Left lung (tissue), 14 donors: ENCODE measurements around the gene COX7B2. TPM values are rescaled to one million over a fixed set of nuclear protein-coding genes. Genes with fewer than 3 reads are reported as not detected.

Source experiments
- ATAC-seq: fragments of 200-7000 bp; cut with Tn5 transposase; one replicate; pipeline ENCODE4 v1.9.1; 2020; ENCODE audit warnings: moderate library complexity
- DNase-seq, 4 donors: peaks; one replicate each; pipeline ENCODE4 v3.0.0-alpha.2; 2013 to 2020
- H3K27ac ChIP-seq, 2 donors: fragments of 200-600 bp; sonication (generic) in 1 of 2; one replicate each; pipeline versions ENCODE4 v1.5.0 to v1.8.0; 2020 to 2021
- H3K27me3 ChIP-seq, 2 donors: fragments of 200-600 bp; sonication (generic) in 1 of 2; one replicate each; pipeline versions ENCODE4 v1.5.0 to v1.8.0; 2020 to 2021
- H3K36me3 ChIP-seq, 2 donors: fragments of 200-600 bp; sonication (generic) in 1 of 2; one replicate each; pipeline versions ENCODE4 v1.5.0 to v1.8.0; 2020 to 2021
- H3K4me1 ChIP-seq, 2 donors: fragments of 200-600 bp; one replicate each; pipeline ENCODE4 v1.8.0; 2021
- H3K4me3 ChIP-seq, 2 donors: fragments of 200-600 bp; sonication (generic) in 1 of 2; one replicate each; pipeline versions ENCODE4 v1.5.0 to v1.8.0; 2020 to 2021; ENCODE audit warnings: mild to moderate bottlenecking in 1 of 2
- H3K9me3 ChIP-seq, 2 donors: fragments of 200-600 bp; sonication (generic) in 1 of 2; one replicate each; pipeline versions ENCODE4 v1.5.0 to v1.8.0; 2020 to 2021
- CTCF ChIP-seq, 2 donors: fragments of 200-600 bp; sonication (generic) in 1 of 2; IDR thresholded peaks; one replicate each; pipeline versions ENCODE4 v1.5.0 to v1.8.0; 2021; ENCODE audit warnings: antibody characterized with exemption in 2 of 2
- intact Hi-C, 2 donors: fragments of 100-400 bp; cut with DNase I; formaldehyde crosslinking; loops; one replicate each; pipeline versions ENCODE4 v1.11.2 to v1.14.2; 2022
- long read RNA-seq, 12 donors: library from polyadenylated mRNA in 2 of 12; unstranded in 2 of 12; transcript quantifications; one replicate each; pipeline ENCODE4 v2.0.0 and lab custom pipeline, GENCODE V29; 2019 to 2026
- polyA plus RNA-seq, 6 donors: library from polyadenylated mRNA; unstranded; fragments of 120-200 nt; gene quantifications; one replicate each; pipeline ENCODE4 v1.2.1, GENCODE V29; 2013; ENCODE audit not compliant: insufficient read length in 6 of 6
- total RNA-seq, 2 donors: library from RNA; stranded (reverse); fragmentation: NEBNext Ultra II Directional; extraction: Animal tissue kit (Norgen Biotek cat#: 25700); gene quantifications; one replicate each; pipeline ENCODE4 v1.2.1, GENCODE V29; 2021
- donor health status: DM: no; HTN: yes; CAD: no.
- donor health status: DM: no; HTN: no; CAD: no.

COX7B2 gene, protein sequence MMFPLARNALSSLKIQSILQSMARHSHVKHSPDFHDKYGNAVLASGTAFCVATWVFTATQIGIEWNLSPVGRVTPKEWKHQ
- total RNA-seq (not detected), polyA plus RNA-seq (not detected)
- long read RNA-seq, donor 1, result 0 reads
- long read RNA-seq, donor 2, result 0 reads
- long read RNA-seq, donor 3, result 0 reads
- long read RNA-seq, donor 4, result 0 reads
- long read RNA-seq, donor 5, result 0 reads
- long read RNA-seq, donor 6, result 0 reads
- long read RNA-seq, donor 7, result 0 reads
- long read RNA-seq, donor 8, result 0 reads
- long read RNA-seq, donor 9, result 0 reads
- long read RNA-seq, donor 10, result 0 reads
- long read RNA-seq, donor 11, result 0 reads
- long read RNA-seq, donor 12, result 0 reads

GRCh38 chr4:46909078-46909477 is at the start of gene COX7B2:
Gene COX7B2, minus strand, starts transcription at chr4:46909245. Its CDS starts 174,053 bp downstream, at chr4:46735192.
- Histone ChIP-seq H3K36me3 (no peaks in the 10 kb centered on the region), H3K27me3 (no peaks in the 10 kb centered on the region), H3K27ac (no peak within 1 kb of the TSS), H3K4me1 (no peaks in the 10 kb centered on the region), H3K9me3 (peaks cover 0 to 2% of the 10 kb centered on the region in 2 donors), H3K4me3 (no peak within 1 kb of the TSS)
- no peak for ATAC-seq
- DNase-seq, result no peak
- TF ChIP-seq CTCF (IDR thresholded peaks at IDR 0.05), result no peak
- intact Hi-C loops, result no loop called here

GRCh38 chr4:46956451-46956850 is 47.4 kb upstream of the COX7B2 start:
- DNase-seq (no peak), ATAC-seq (no peak)
- H3K27ac ChIP-seq, result no peak overlapping the region
- intact Hi-C loops, result no loop called here
- H3K36me3 ChIP-seq, result no peaks in the 10 kb centered on the region
- H3K4me1 ChIP-seq, result no peaks in the 10 kb centered on the region
- H3K4me3 ChIP-seq, result no peak overlapping the region
- no peaks in the 10 kb centered on the region for H3K9me3 ChIP-seq
- no peak for TF ChIP-seq CTCF (IDR thresholded peaks at IDR 0.05)
- H3K27me3 ChIP-seq, result peaks cover 3 to 28% of the 10 kb centered on the region in 2 donors

GRCh38 chr4:46955601-46956000 is 46.6 kb upstream of the COX7B2 start:
- peak; percentile 77 for ATAC-seq
- intact Hi-C loops, result no loop called here

DNA sequence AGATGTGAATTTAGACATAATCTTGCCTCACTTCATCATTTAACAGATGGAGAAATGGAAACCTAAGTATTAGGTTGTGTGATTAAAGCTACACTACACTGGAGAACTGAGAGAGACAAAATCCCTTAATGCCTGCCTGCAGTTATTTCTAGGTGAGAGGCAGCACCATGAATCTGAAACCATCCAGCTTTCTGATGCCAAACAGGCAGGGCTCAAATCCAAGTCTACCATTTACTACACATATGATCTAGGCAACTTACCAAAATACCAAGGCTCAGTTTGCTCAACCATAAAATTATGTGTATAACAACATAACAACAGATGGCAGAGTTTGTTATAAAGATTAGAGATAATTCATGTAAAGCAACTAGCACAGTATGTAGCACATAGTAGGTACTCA is 45.6 kb upstream of the COX7B2 start:
- DNase-seq, result no peak
- Histone ChIP-seq H3K36me3 (no peaks in the 10 kb centered on the region), H3K9me3 (no peaks in the 10 kb centered on the region), H3K27me3 (peaks cover 3 to 37% of the 10 kb centered on the region in 2 donors), H3K4me1 (no peaks in the 10 kb centered on the region), H3K27ac (no peak overlapping the region), H3K4me3 (no peak overlapping the region)
- no peak for ATAC-seq
- no peak for TF ChIP-seq CTCF (IDR thresholded peaks at IDR 0.05)
- intact Hi-C loops, result no loop called here

More at GRCh38 chr4:46955601-46956000, 46.6 kb upstream of the COX7B2 start:
- H3K27ac ChIP-seq, result no peak overlapping the region
- H3K9me3 ChIP-seq, result no peaks in the 10 kb centered on the region
- H3K4me1 ChIP-seq, result no peaks in the 10 kb centered on the region
- DNase-seq, result peak in 1 of 4 donors; percentile 6
- peaks cover 3 to 33% of the 10 kb centered on the region in 2 donors for H3K27me3 ChIP-seq
- H3K4me3 ChIP-seq, result no peak overlapping the region
- no peak for TF ChIP-seq CTCF (IDR thresholded peaks at IDR 0.05)
- no peaks in the 10 kb centered on the region for H3K36me3 ChIP-seq

DNA sequence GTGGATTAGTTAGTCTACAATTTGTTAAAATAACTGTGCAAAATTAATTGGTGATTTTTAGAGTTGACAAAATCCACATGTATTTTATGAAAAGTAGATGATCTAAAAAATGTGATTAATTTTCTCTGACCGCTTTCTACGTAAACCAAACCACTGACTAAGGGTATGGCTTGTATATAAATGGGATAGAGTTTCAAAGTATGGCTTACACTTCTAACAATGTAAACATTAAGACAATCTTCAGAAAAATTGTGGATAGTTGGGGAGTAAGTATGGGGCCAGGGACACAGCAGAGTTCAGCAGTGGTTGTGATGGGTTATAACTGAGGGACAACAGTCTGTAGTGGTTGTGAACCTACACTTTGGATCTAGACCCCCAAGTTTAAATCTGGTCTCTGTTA is 44.5 kb upstream of the COX7B2 start:
- intact Hi-C loops, result no loop called here
- no peaks in the 10 kb centered on the region for H3K4me1 ChIP-seq
- no peak for TF ChIP-seq CTCF (IDR thresholded peaks at IDR 0.05)
- no peaks in the 10 kb centered on the region for H3K36me3 ChIP-seq
- ATAC-seq, result no peak
- peaks cover 3 to 28% of the 10 kb centered on the region in 2 donors for H3K27me3 ChIP-seq
- no peak for DNase-seq
- H3K4me3 ChIP-seq, result no peak overlapping the region
- H3K9me3 ChIP-seq, result no peaks in the 10 kb centered on the region
- no peak overlapping the region for H3K27ac ChIP-seq
